ENCODE measurements around the gene RASSF4.

Gene RASSF4

GRCh38 chr10:44913350-44914081, 46.1 kb upstream of the RASSF4 start:
- DNase-seq (ENCODE audit: low spot score) (no peak), ATAC-seq (ENCODE audit: low read depth) (no peak)
- H3K27me3 ChIP-seq (ENCODE audit: insufficient read depth, poor library complexity, severe bottlenecking): no peaks in the 10 kb centered on the region
- no peak overlapping the region for H3K4me3 ChIP-seq (ENCODE audit: severe bottlenecking)
- no peaks in the 10 kb centered on the region for H3K4me1 ChIP-seq (ENCODE audit: insufficient read depth, poor library complexity, severe bottlenecking)
- no peak overlapping the region for H3K27ac ChIP-seq (ENCODE audit: poor library complexity, severe bottlenecking)
- TF ChIP-seq CTCF (IDR thresholded peaks at IDR 0.05; ENCODE audit: poor library complexity, severe bottlenecking): no peak
- H3K9me3 ChIP-seq (ENCODE audit: severe bottlenecking): no peaks in the 10 kb centered on the region
- H3K36me3 ChIP-seq (ENCODE audit: low read depth): no peaks in the 10 kb centered on the region

- Histone ChIP-seq H3K4me1 (ENCODE audit: insufficient read depth, poor library complexity, severe bottlenecking) (no peaks in the 10 kb centered on the region), H3K9me3 (ENCODE audit: severe bottlenecking) (no peaks in the 10 kb centered on the region), H3K27ac (ENCODE audit: poor library complexity, severe bottlenecking) (no peak overlapping the region), H3K4me3 (ENCODE audit: severe bottlenecking) (no peak overlapping the region), H3K27me3 (ENCODE audit: insufficient read depth, poor library complexity, severe bottlenecking) (no peaks in the 10 kb centered on the region), H3K36me3 (ENCODE audit: low read depth) (no peaks in the 10 kb centered on the region)
- DNase-seq (ENCODE audit: low spot score) (no peak), ATAC-seq (ENCODE audit: low read depth) (no peak)
- TF ChIP-seq CTCF (IDR thresholded peaks at IDR 0.05; ENCODE audit: poor library complexity, severe bottlenecking): no peak
Observed at GRCh38 chr10:44914891-44915290, 44.7 kb upstream of the RASSF4 start.

GRCh38 chr10:44916429-44916828, 43.2 kb upstream of the RASSF4 start:
- no peaks in the 10 kb centered on the region for H3K27me3 ChIP-seq (ENCODE audit: insufficient read depth, poor library complexity, severe bottlenecking)
- no peaks in the 10 kb centered on the region for H3K9me3 ChIP-seq (ENCODE audit: severe bottlenecking)
- no peak for TF ChIP-seq CTCF (IDR thresholded peaks at IDR 0.05; ENCODE audit: poor library complexity, severe bottlenecking)
- no peak for ATAC-seq (ENCODE audit: low read depth)
- H3K36me3 ChIP-seq (ENCODE audit: low read depth): no peaks in the 10 kb centered on the region
- no peak overlapping the region for H3K4me3 ChIP-seq (ENCODE audit: severe bottlenecking)
- no peak overlapping the region for H3K27ac ChIP-seq (ENCODE audit: poor library complexity, severe bottlenecking)
- H3K4me1 ChIP-seq (ENCODE audit: insufficient read depth, poor library complexity, severe bottlenecking): no peaks in the 10 kb centered on the region
- DNase-seq (ENCODE audit: low spot score): no peak

GRCh38 chr10:44917848-44918247, 41.8 kb upstream of the RASSF4 start:
- Histone ChIP-seq H3K27me3 (ENCODE audit: insufficient read depth, poor library complexity, severe bottlenecking) (no peaks in the 10 kb centered on the region), H3K36me3 (ENCODE audit: low read depth) (no peaks in the 10 kb centered on the region), H3K4me3 (ENCODE audit: severe bottlenecking) (no peak overlapping the region), H3K27ac (ENCODE audit: poor library complexity, severe bottlenecking) (no peak overlapping the region), H3K9me3 (ENCODE audit: severe bottlenecking) (no peaks in the 10 kb centered on the region), H3K4me1 (ENCODE audit: insufficient read depth, poor library complexity, severe bottlenecking) (no peaks in the 10 kb centered on the region)
- no peak for ATAC-seq (ENCODE audit: low read depth)
- no peak for DNase-seq (ENCODE audit: low spot score)
- no peak for TF ChIP-seq CTCF (IDR thresholded peaks at IDR 0.05; ENCODE audit: poor library complexity, severe bottlenecking)

- no peak overlapping the region for H3K27ac ChIP-seq (ENCODE audit: poor library complexity, severe bottlenecking)
- ATAC-seq (ENCODE audit: low read depth) (no peak), DNase-seq (ENCODE audit: low spot score) (no peak)
- no peak overlapping the region for H3K4me3 ChIP-seq (ENCODE audit: severe bottlenecking)
- no peaks in the 10 kb centered on the region for H3K4me1 ChIP-seq (ENCODE audit: insufficient read depth, poor library complexity, severe bottlenecking)
- H3K36me3 ChIP-seq (ENCODE audit: low read depth): no peaks in the 10 kb centered on the region
- H3K9me3 ChIP-seq (ENCODE audit: severe bottlenecking): no peaks in the 10 kb centered on the region
- no peaks in the 10 kb centered on the region for H3K27me3 ChIP-seq (ENCODE audit: insufficient read depth, poor library complexity, severe bottlenecking)
- TF ChIP-seq CTCF (IDR thresholded peaks at IDR 0.05; ENCODE audit: poor library complexity, severe bottlenecking): no peak
Observed at GRCh38 chr10:44920252-44920651, 39.4 kb upstream of the RASSF4 start.

Data from RWPE2 (cell line).